Stimulated activated naive CD8-positive, alpha-beta T cell treated with anti-CD3 and anti-CD28 coated beads, Interleukin-15, amount 100 ng/mL, for 72 hours (primary cell): ENCODE measurements around the gene ATXN10.

ENCODE experiments used
- ATAC-seq: fragments of 150-1000 bp; cut with Tn5 transposase; 2 replicates; pipeline ENCODE4 v1.10.0; 2021; ENCODE audit warnings: mild to moderate bottlenecking, moderate library complexity
- DNase-seq, 2 donors: peaks; one replicate each; pipeline ENCODE4 v3.0.0; 2021 to 2022
- H3K27ac Mint-ChIP-seq, 2 donors: one replicate each; pipeline ENCODE4 v1.8.0; 2022; ENCODE audit warnings: mild to moderate bottlenecking in 2 of 2, mixed read lengths in 2 of 2, moderate library complexity in 2 of 2
- H3K27me3 Mint-ChIP-seq: one replicate; pipeline ENCODE4 v1.8.0; 2022; ENCODE audit warnings: mixed read lengths
- H3K4me1 Mint-ChIP-seq: one replicate; pipeline ENCODE4 v1.8.0; 2022; ENCODE audit warnings: mild to moderate bottlenecking, mixed read lengths
- H3K4me3 Mint-ChIP-seq, 2 donors: one replicate each; pipeline ENCODE4 v1.8.0; 2022; ENCODE audit warnings: mild to moderate bottlenecking in 2 of 2, mixed read lengths in 2 of 2, moderate library complexity in 1 of 2
- H3K9me3 Mint-ChIP-seq, 2 donors: one replicate each; pipeline ENCODE4 v1.8.0; 2022; ENCODE audit warnings: mixed read lengths in 2 of 2

Gene ATXN10

DNA sequence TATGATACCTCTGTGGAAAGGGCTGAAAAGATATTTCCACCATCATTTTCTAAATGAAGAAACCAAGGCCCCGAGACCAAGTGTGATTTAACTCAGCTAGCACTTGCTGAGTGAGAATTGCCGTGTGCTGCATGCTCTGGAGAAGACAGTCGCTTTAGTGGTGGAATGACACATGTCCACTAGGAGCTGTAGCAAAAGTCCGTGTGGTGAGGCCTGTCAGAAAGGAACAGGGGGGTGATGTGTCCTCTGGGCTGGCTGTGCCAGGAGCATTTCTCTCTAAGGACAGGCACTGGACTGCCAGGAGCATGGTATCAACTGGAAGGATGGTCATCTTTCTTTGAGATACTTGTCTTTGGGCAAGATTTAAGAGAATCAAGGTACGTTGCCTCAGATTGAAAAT, 72.8 kb downstream of the ATXN10 start:
- ATAC-seq (no peak), DNase-seq (no peak)
- peaks cover 4% of the 10 kb centered on the region for H3K4me1 Mint-ChIP-seq
- no peaks in the 10 kb centered on the region for H3K27me3 Mint-ChIP-seq
- H3K4me3 Mint-ChIP-seq = no peak overlapping the region
- H3K9me3 Mint-ChIP-seq = no peaks in the 10 kb centered on the region
- no peak overlapping the region for H3K27ac Mint-ChIP-seq

DNA sequence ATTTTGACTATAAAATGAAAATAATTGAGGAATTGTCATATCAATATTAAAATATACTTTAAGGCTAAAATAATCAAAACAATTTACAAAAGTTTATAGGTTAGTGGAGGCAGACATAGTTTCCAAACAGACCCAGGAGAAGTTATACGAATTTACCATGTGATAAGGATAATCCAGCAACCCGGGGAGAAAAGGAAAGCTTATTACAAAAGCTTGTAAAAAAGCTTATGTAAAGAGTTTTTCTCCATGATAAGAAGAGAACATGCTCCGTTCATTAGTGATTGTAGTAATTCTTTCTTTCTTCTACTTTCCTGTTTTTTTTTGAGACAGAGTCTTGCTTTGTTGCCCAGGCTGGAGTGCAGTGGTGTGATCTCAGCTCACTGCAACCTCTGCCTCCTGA, 79.0 kb downstream of the ATXN10 start:
- H3K27me3 Mint-ChIP-seq = no peaks in the 10 kb centered on the region

DNA sequence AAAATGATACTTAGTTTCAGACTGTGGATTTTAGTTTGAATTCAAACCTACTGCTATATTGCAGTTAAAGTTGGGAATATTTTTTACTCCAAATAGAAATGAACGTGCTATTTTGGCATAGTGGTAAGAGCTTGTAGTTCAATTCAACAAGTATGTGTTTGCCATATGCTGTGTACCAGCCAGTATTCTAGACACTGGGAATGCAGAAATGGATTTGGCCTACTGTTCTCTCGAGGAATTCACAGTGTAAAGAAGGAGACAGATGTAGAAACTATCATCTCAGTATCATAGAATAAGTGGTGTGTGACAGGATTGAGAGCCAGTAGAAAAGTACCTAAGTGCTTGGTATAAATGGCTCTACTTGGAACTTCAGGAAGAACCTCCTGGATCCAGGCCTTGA, 80.4 kb downstream of the ATXN10 start:
- Mint-ChIP-seq H3K9me3 (no peaks in the 10 kb centered on the region), H3K27me3 (no peaks in the 10 kb centered on the region), H3K4me1 (no peaks in the 10 kb centered on the region), H3K4me3 (no peak overlapping the region), H3K27ac (no peak overlapping the region)
- DNase-seq = no peak
- no peak for ATAC-seq

More for the DNA sequence above, 79.0 kb downstream of the ATXN10 start:
- no peaks in the 10 kb centered on the region for H3K4me1 Mint-ChIP-seq
- ATAC-seq (no peak), DNase-seq (no peak)
- H3K27ac Mint-ChIP-seq = no peak overlapping the region
- H3K9me3 Mint-ChIP-seq = no peaks in the 10 kb centered on the region
- H3K4me3 Mint-ChIP-seq = no peak overlapping the region

DNA sequence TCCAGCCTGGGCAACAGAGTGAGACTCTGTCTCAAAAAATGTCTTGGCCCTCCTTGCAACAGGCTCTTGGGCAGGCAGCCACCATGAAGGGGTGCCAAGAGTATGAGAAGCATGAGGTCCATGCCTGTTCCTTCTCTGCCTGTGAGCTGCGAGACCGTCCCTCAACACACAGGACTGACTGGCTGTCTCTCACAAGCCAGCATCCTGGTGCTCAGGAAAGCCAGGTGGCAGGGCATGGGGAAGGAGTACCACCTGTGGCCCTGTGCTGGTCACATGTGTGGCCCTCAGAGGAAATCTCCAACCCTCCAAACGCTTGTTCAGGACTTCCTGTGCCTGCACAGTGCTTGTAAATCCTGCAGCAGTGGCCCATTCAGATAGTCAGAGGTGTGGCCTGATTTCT, 83.2 kb downstream of the ATXN10 start:
- ATAC-seq (no peak), DNase-seq (no peak)
- no peaks in the 10 kb centered on the region for H3K9me3 Mint-ChIP-seq
- H3K4me3 Mint-ChIP-seq = no peak overlapping the region
- H3K4me1 Mint-ChIP-seq = no peaks in the 10 kb centered on the region
- no peaks in the 10 kb centered on the region for H3K27me3 Mint-ChIP-seq
- H3K27ac Mint-ChIP-seq = no peak overlapping the region

DNA sequence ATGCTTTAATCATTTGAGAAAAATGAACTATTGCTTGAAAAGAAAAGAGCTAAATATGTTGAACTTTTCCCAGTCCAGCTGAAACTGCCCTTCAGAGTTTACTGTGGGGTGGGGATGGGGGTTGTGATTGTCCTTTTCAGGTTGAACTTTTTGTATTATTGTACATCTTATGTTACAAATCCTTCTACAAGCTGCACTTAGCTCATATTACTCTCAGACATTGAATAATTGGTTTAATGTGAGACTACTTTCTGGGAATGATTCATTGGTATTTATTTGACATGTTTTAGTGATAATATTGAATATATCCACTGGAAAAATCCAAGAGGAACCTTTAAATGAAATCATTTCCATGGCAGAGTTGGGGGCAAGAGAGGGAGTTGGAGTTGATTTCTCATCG, 84.9 kb downstream of the ATXN10 start:
- Mint-ChIP-seq H3K9me3 (no peaks in the 10 kb centered on the region), H3K4me3 (no peak overlapping the region), H3K27ac (no peak overlapping the region), H3K4me1 (no peaks in the 10 kb centered on the region), H3K27me3 (no peaks in the 10 kb centered on the region)
- ATAC-seq = no peak
- no peak for DNase-seq

DNA sequence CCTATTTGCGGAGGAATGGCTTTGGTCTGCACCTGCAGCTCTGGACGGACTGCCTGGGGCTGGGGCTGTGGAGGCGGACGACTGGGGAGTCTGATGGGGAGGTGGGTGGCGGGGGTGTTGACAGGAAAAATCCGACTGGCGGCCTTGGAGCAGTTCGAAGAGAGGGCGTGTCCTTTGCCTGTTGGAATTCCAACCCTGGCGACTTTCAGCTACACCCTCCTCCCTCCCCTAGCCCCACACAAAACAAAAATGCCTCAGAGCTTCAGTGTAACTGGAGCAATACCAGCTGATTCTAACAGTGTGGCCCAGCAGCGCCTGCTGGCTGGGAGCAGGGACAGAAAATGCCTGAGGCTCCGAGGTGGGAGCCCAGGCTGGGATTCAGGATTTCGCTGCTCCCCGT, 85.4 kb downstream of the ATXN10 start:
- H3K27me3 Mint-ChIP-seq = no peaks in the 10 kb centered on the region
- no peak for DNase-seq
- no peak for ATAC-seq
- H3K4me3 Mint-ChIP-seq = no peak overlapping the region
- no peaks in the 10 kb centered on the region for H3K4me1 Mint-ChIP-seq
- no peak overlapping the region for H3K27ac Mint-ChIP-seq
- no peaks in the 10 kb centered on the region for H3K9me3 Mint-ChIP-seq

DNA sequence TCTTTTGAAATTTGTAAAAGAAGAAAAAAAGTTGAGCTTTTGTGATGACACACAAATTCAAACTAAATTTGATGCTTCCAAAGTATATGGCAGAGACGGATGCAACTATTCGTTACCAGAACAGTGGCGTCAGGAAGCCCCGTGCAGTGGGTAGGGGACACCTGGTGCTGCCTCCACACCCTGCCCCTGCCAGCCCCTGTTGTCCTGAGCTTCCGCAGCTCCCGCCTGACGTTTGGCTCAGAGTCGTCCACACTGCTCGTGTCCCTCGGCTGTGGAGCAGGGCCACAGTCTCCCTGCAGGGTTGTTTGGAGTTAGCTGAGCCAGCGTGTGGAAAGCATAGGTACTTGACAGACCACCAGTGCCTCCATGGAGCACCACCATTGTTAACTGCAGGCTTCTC, 86.3 kb downstream of the ATXN10 start:
- DNase-seq (no peak), ATAC-seq (no peak)
- Mint-ChIP-seq H3K4me3 (no peak overlapping the region), H3K27me3 (no peaks in the 10 kb centered on the region), H3K9me3 (no peaks in the 10 kb centered on the region), H3K4me1 (no peaks in the 10 kb centered on the region), H3K27ac (no peak overlapping the region)

DNA sequence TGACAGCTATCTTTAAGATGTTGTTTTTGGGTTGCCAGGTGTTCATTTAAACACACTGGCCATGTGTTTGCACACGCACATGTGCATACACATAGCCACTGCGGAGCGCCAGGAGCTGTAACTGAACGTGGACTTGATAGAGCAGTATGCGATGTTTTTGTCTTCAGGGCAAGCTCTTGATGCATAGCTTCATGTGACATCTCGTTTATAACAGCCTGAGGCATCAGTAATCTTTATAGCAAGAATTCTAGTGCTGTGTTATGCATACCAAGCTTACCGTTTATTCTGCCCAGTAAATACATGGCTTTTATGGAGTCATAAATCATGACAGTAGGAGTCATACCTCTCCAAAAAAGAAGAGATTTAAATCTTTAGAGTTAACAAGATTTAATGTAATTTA, 87.0 kb downstream of the ATXN10 start:
- DNase-seq (no peak), ATAC-seq (no peak)
- H3K4me3 Mint-ChIP-seq = no peak overlapping the region
- H3K9me3 Mint-ChIP-seq = no peaks in the 10 kb centered on the region
- H3K4me1 Mint-ChIP-seq = no peaks in the 10 kb centered on the region
- H3K27ac Mint-ChIP-seq = no peak overlapping the region
- no peaks in the 10 kb centered on the region for H3K27me3 Mint-ChIP-seq

DNA sequence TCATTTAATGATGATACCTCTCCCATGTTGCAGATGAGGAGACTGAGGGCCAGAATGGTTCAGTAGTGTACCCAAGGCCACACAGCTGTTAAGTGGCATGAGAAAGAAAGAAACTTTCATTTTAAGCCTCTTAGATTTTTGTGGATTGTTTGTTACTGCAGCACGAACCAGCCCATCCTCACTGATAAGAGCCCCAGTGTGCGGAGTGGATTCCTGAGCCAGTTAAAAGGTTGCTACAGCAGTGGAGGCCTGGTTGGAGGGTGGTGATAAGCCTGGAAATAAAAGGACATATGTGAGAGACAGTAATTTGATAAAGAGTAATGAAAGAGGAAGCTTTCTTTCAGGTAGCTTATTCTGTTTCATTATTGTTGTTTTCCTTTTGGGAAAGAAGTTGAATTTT, 89.0 kb downstream of the ATXN10 start:
- H3K4me3 Mint-ChIP-seq = no peak overlapping the region
- H3K4me1 Mint-ChIP-seq = no peaks in the 10 kb centered on the region
- no peaks in the 10 kb centered on the region for H3K27me3 Mint-ChIP-seq
- ATAC-seq = no peak
- no peak for DNase-seq
- no peak overlapping the region for H3K27ac Mint-ChIP-seq
- H3K9me3 Mint-ChIP-seq = no peaks in the 10 kb centered on the region

DNA sequence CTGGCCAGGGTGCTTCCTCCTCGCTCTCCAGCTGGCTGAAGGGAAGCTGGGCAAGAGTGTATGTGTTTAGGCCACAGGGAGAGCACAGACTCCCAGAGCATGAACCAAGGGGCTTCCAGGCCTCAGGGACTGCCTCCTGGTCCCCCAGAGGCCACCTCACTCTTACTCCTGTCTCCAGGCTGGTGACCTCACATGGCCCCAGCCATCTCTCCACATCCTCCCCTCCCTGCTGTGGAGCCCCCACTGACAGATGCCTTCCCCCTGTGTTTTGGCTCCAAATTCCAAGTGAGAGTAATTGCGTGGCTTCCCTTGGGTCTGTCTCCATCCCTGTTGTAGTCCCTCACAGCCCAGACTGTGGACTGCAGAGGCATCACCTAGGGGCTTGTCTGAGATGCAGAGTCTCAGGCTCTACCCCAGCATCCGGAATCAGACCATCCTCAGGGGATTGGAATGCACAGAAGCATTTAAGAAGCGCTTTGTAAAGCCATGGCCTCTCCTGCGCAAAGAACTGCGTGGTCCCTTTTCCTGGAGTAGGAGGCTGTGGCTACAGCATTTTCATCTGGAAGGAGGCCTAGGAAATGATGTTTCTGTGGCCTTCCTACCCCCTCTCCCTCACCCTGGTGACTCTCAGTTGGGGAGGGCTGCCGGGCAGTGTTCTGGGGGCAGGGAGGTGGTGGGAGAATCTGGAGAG, 91.1 kb downstream of the ATXN10 start:
- no peaks in the 10 kb centered on the region for H3K27me3 Mint-ChIP-seq
- DNase-seq (no peak), ATAC-seq (no peak)
- H3K4me3 Mint-ChIP-seq = no peak overlapping the region
- no peaks in the 10 kb centered on the region for H3K4me1 Mint-ChIP-seq
- no peak overlapping the region for H3K27ac Mint-ChIP-seq
- no peaks in the 10 kb centered on the region for H3K9me3 Mint-ChIP-seq

DNA sequence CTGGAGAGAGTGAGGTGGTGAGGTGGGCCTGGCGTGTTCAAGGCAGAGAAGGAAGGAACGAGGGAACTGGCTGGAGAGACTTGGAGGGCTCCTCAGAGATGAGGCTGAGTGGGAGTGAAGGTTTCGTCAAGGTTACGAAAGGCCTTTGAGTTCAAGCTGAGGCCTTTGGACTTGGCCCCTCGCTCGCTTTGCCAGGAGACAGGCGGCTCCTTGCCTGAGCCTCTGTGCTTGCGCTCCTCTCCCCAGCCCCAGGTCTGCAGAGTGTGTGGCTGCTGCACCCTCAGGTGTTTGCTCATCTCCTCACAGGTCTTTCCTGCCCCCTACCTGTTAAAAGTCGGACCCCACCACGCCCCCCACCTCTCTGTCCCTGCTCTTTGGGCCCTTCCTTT, 91.6 kb downstream of the ATXN10 start:
- Mint-ChIP-seq H3K27ac (peak overlapping the region in 1 of 2 donors; percentile 1), H3K9me3 (peaks cover 0 to under 1% of the 10 kb centered on the region in 2 donors), H3K4me3 (no peak overlapping the region), H3K27me3 (no peaks in the 10 kb centered on the region), H3K4me1 (no peaks in the 10 kb centered on the region)
- ATAC-seq (no peak), DNase-seq (no peak)

DNA sequence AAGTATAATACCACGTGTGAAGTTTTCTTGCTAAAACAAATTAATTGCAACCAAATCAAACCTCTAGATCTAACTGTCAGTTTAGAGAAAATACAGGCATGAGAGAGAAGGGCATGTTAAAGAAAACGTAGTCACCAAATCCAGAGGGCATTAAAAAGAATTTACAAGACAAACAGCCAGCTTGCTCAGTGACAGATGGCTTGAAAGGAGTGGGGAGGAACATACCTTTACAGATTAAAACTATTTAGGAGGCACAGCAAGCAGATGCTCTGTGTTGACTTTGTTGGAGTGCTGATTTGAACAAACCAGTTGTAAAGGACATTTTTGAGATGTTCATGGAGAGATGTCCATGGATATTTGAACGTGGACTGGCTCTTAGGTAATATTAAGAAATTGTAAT, 96.9 kb downstream of the ATXN10 start:
- Mint-ChIP-seq H3K4me1 (no peaks in the 10 kb centered on the region), H3K27me3 (no peaks in the 10 kb centered on the region), H3K27ac (no peak overlapping the region), H3K4me3 (no peak overlapping the region), H3K9me3 (peaks cover 0 to 5% of the 10 kb centered on the region in 2 donors)
- DNase-seq (no peak), ATAC-seq (no peak)

DNA sequence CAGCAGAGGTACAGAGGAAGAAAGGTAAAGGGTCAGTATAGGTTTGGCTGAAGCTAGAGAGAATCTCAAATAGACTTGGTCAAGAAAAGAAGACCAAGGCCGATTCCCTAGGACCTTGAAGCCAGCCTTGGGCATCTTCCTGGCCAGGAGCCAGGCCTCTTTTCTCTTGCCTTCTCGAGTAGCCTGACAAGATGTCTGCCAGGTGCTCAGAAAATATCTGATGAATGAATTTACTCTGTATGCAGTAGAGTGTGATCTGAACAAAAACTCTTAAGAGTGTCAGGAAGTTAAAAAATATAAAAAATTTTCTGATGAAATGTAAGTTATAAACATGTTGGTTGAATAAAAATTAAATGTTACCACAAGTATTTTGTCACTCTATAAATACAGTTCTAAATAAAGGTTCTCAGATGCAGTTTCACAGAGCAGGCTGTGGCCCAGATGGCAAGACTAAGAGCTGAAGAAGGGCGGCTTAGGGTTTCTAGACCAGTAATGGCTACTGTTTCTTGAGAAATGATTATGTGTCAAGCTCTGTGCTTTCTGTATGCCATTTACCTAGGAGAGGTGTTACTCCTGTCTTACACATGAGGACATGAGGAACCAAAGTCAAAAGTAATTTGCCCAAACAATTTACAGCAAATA, 98.1 kb downstream of the ATXN10 start:
- Mint-ChIP-seq H3K4me3 (no peak overlapping the region), H3K9me3 (peaks cover 0 to 5% of the 10 kb centered on the region in 2 donors), H3K4me1 (no peaks in the 10 kb centered on the region), H3K27ac (peak overlapping the region in 1 of 2 donors; percentile 7), H3K27me3 (no peaks in the 10 kb centered on the region)
- ATAC-seq = no peak
- no peak for DNase-seq

DNA sequence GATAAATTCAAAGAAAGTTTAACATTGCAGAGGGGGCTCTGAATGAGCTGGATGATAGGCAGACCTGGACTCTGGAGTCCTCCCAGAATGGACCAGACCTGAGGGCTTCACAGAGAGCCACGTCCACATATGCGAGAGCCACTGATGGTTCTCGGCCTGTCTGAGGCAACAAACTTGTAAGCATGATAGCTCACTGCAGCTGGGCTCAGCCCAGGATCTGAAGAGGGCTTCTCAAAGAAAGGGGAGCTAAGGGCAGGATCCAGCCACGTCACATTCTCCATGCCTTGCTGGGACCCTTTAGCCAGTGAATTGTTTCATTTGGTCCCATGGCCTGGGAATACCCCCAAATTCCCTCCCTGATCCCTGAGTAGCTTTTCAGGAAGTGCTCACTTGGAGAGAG, 98.9 kb downstream of the ATXN10 start:
- Mint-ChIP-seq H3K9me3 (peaks cover 0 to 5% of the 10 kb centered on the region in 2 donors), H3K4me1 (no peaks in the 10 kb centered on the region), H3K27ac (no peak overlapping the region), H3K4me3 (no peak overlapping the region), H3K27me3 (no peaks in the 10 kb centered on the region)
- no peak for ATAC-seq
- no peak for DNase-seq

DNA sequence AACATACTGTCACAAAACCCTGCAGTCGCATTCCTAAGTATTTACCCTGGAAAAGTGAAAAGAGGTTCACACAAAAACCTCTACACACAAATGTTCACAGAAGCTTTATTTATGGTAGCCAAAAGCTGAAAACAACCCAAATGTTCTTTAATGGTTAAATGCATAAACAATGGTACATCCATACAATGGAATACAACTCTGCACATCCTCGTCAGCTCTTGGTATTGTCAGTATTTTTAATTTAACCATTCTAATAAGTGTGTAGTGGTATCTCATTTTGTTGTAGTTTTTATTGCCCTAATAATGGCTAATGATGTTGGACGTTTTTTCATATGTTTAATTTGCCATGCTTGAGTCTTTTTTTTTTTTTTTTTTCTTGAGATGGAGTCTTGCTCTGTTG, 99.4 kb downstream of the ATXN10 start:
- no peaks in the 10 kb centered on the region for H3K4me1 Mint-ChIP-seq
- H3K4me3 Mint-ChIP-seq = no peak overlapping the region
- peaks cover 0 to 5% of the 10 kb centered on the region in 2 donors for H3K9me3 Mint-ChIP-seq
- ATAC-seq (no peak), DNase-seq (no peak)
- no peak overlapping the region for H3K27ac Mint-ChIP-seq
- no peaks in the 10 kb centered on the region for H3K27me3 Mint-ChIP-seq

DNA sequence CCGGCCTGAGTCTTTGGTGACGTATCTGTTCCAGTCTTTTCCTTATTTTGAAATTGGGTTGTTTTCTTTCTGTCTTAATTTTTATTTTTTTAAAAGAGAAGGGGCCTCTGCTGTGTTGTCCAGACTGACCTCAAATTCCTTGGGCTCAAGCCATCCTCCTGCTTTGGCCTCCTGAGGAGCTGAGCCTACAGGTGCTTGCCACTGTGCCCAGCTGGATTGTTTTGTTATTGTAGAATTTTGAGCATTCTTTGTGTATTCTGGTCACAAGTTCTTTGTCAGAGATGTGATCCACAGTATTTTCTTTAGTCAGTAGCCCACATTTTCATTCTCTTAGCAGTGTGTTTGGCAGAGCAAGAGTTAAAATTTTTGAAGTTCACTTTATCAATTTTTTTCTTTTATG, 100.1 kb downstream of the ATXN10 start:
- Mint-ChIP-seq H3K27ac (peak overlapping the region in 1 of 2 donors; percentile 48), H3K4me1 (no peaks in the 10 kb centered on the region), H3K9me3 (peaks cover 0 to 5% of the 10 kb centered on the region in 2 donors), H3K4me3 (no peak overlapping the region), H3K27me3 (no peaks in the 10 kb centered on the region)
- no peak for DNase-seq
- ATAC-seq = no peak

DNA sequence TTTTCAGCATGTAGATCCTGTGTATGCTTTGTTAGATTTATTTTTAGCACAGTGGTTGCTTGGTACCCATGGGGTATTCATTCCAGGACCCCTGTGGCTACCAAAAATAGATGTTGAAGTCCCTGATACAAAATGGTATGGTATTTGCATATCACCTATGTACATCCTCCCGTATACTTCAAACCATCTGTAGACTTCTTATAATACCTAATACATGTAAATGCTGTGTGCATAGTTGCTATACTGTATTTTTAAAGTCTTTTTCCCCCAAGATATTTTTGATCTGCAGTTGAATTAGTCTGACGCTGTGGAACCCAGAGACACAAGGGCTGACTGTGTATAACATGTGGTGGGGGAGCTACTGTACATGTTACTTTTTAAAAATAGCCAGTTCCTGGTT, 101.1 kb downstream of the ATXN10 start:
- H3K9me3 Mint-ChIP-seq = peaks cover 0 to 5% of the 10 kb centered on the region in 2 donors
- H3K27ac Mint-ChIP-seq = no peak overlapping the region
- DNase-seq (no peak), ATAC-seq (no peak)
- H3K27me3 Mint-ChIP-seq = no peaks in the 10 kb centered on the region
- no peak overlapping the region for H3K4me3 Mint-ChIP-seq
- no peaks in the 10 kb centered on the region for H3K4me1 Mint-ChIP-seq
